GM13976 (cell line): ENCODE measurements around the gene SLC4A2.
"Not testable (repeated sequence)": the region's sequence is repeated elsewhere in the genome, so short reads cannot be mapped to it uniquely, and the experiment has no call there.

Experiments used
- DNase-seq: peaks from one replicate; pipeline ENCODE4 v3.0.0; 2012; ENCODE audit warnings: low spot score
- in situ Hi-C: fragments of 300-500 bp; cut with MboI; formaldehyde crosslinking; loops from one replicate; pipeline ENCODE4 v1.12.0; 2022; ENCODE audit warnings: low sequenced_read_pairs, mixed read lengths, inconsistent platforms; ENCODE audit not compliant: unreplicated experiment
- TF ChIP-seq, protein P1 (sequence below): IDR thresholded peaks from 2 replicates; pipeline ENCODE4 v1.5.1; 2012; ENCODE audit warnings: borderline replicate concordance, mild to moderate bottlenecking; ENCODE audit not compliant: insufficient read depth; ENCODE audit errors: extremely low read depth, missing control alignments, control extremely low read depth

Gene SLC4A2

DNA sequence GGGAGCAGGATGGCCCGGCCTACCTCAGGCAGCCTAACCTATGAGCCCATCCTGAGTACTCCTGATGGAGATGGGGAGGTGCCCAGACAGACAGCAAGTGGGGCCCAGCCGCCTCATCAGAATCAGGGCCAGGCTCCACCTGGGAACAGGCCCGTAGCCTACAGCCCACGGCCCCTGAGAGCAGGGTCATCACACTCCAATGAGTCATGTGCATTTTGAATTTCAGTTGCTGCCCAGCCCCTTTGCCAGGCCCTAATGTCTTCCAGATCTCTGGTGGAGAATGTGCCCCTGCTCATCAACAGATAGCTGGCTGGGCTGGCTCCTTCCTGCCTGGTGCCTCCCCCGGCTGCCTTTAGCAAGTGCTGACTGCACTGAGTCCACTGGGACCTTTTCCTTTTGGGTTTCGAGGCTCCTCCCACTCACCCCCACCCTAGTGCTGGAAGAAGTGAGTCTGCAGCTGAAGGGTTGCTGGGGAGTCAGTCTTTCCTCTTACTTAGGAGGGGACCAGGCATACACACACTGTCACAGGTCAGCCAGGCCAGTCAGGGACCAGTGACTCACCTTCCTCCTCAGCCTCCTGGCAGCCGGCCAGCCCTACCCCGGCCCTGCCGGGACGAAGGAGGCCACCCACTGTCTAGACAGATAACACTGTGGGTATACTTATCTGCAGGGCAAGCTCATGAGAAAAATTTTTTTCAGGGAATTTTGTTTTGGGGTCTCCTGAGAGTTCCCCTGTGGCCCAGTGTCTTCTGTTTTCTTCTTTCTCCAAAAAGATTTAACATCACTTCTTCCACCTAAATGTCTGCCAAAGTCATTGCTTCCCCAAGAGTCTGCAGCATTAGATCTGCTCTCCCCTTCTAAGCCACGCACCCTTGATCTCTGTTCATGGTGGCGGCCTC lies 20.2 kb upstream of the SLC4A2 start:
- in situ Hi-C loops = no loop called here
- peak; percentile 61 for DNase-seq
- TF ChIP-seq, protein P1, sequence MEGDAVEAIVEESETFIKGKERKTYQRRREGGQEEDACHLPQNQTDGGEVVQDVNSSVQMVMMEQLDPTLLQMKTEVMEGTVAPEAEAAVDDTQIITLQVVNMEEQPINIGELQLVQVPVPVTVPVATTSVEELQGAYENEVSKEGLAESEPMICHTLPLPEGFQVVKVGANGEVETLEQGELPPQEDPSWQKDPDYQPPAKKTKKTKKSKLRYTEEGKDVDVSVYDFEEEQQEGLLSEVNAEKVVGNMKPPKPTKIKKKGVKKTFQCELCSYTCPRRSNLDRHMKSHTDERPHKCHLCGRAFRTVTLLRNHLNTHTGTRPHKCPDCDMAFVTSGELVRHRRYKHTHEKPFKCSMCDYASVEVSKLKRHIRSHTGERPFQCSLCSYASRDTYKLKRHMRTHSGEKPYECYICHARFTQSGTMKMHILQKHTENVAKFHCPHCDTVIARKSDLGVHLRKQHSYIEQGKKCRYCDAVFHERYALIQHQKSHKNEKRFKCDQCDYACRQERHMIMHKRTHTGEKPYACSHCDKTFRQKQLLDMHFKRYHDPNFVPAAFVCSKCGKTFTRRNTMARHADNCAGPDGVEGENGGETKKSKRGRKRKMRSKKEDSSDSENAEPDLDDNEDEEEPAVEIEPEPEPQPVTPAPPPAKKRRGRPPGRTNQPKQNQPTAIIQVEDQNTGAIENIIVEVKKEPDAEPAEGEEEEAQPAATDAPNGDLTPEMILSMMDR = no peak

- DNase-seq = no peak
- in situ Hi-C loops = no loop called here
Measured at GRCh38 chr7:151039850-151040548, 19.4 kb upstream of the SLC4A2 start.

DNA sequence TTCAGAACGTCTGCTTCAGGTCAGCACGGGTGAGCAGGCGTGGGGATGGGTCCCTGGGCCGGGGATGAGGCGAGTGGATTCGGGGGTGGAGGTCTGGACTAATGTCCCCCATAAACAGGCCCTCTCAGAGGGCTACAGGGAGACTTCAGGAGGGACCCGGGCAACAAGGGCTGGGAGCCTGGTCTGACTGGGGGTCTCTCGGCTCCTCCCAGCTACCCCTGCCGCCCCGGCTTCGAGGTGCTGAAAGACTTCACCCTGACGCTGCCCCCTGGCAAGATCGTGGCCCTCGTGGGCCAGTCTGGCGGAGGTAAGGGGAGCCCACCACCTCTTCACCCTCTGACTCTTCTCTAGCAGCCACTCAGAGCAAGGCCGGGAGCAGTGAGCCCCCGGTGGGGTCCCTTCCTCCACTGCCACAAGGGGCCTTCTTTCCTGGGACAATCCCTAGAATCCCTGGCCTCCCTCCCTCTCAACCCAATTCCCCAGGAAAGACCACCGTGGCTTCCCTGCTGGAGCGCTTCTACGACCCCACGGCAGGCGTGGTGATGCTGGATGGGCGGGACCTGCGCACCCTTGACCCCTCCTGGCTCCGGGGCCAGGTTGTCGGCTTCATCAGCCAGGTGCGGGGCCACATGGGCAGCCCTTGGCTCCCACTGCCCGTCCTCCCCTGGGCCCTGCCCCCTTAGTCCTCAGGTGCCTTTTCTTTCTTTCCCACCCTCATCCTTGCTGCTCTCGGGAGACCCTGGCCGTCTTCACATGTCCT lies 18.6 kb upstream of the SLC4A2 start:
- TF ChIP-seq, protein P1 = no peak
- DNase-seq = no peak
- in situ Hi-C loops = no loop called here

More at GRCh38 chr7:151039850-151040548, 19.4 kb upstream of the SLC4A2 start:
- TF ChIP-seq, protein P1 = no peak

- in situ Hi-C loops, DNase-seq: not testable (repeated sequence)
Measured at GRCh38 chr7:151043449-151043848, 15.9 kb upstream of the SLC4A2 start.

GRCh38 chr7:151043959-151044358 lies 15.4 kb upstream of the SLC4A2 start:
- in situ Hi-C loops = no loop called here
- TF ChIP-seq, protein P1 = no peak
- DNase-seq = no peak

- in situ Hi-C loops = no loop called here
- TF ChIP-seq, protein P1 = no peak
- DNase-seq = no peak
Measured at GRCh38 chr7:151045262-151045661, 14.1 kb upstream of the SLC4A2 start.
